Liver (tissue), 3 donors: ENCODE results near the gene GMDS.

ENCODE experiments used
- CTCF ChIP-seq: fragments of 150-350 bp; IDR thresholded peaks from 2 replicates; pipeline ENCODE4 v1.5.1; 2017; ENCODE audit warnings: improper control_type of control experiment, low read depth, low read length; ENCODE audit not compliant: missing input control
- JUND ChIP-seq, 2 donors: IDR thresholded peaks; 2 replicates each; pipeline ENCODE4 v1.6.1; 2016; ENCODE audit warnings: antibody characterized with exemption in 2 of 2
- TAF1 ChIP-seq: conservative IDR thresholded peaks from 2 replicates; pipeline ENCODE4 v1.6.1; 2016; ENCODE audit warnings: antibody characterized with exemption, mild to moderate bottlenecking
- donor health status: healthy.
- donor health status: healthy.

DNA sequence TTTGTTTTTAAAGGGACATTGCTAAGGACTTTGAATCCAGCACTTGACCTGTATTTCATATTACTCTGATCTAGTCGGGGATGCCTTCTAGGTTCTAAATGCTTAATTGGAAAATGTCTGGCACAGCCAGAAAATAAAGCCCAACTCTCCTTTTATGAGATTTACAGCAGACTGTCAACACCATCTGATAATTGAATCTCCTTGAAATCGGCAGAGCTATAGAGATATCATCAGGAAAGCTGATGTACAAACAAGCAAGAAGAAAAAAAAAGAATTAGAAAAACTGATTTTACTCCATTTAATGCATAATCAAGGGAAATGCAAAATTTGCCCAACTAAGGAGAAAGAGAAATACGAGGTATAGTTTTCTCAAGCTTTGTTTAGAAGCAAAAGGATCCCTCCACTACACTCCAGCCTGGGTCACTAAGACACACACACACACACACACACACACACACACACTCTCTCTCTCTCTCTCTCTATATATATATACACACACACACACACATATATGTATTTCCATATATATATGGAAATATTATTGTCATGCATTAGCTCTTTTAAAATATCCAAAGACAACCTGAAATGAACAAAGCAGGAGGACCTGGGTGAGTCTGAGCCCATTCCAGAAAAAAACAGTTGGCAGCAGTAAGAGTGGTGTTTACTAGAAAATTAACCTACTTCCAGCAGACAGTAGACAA is 645.2 kb downstream of the GMDS start:
- TF ChIP-seq TAF1: no peak
- no peak for TF ChIP-seq CTCF
- no peak for TF ChIP-seq JUND (IDR thresholded peaks at IDR 0.05)
